ENCODE results near the gene PROCA1. TPM values are rescaled to one million over a fixed set of nuclear protein-coding genes. Genes with fewer than 3 reads are reported as not detected.

Gene PROCA1
- total and polyA plus RNA-seq, 12 donors = 0.61 to 8.8 (median 2.2) TPM; not detected in 1

- Histone ChIP-seq H3K9me3 (replicated peaks in 1 of 3) (no peaks in the 10 kb centered on the region), H3K4me3 (peak overlapping the region in 2 of 4 donors; percentile 82 to 91), H3K36me3 (replicated peaks in 1 of 2) (peaks cover 0 to 47% of the 10 kb centered on the region in 2 donors), H3K4me1 (replicated peaks in 1 of 2) (peaks cover 37 to 51% of the 10 kb centered on the region in 2 donors), H3K27me3 (no peaks in the 10 kb centered on the region), H3K27ac (peak overlapping the region; percentile 78 to 95 (median 92))
- DNase-seq = no peak
- no peak for TF ChIP-seq CTCF (IDR thresholded peaks at IDR 0.05)
- no peak for TF ChIP-seq POLR2A (IDR thresholded peaks at IDR 0.05)
- intact Hi-C loops (cut with DNase I) = no loop called here
- WGBS, 4 donors = 23 to 32% (median 31%) methylated on average over 15 to 18 of the region's 18 CpGs
These were observed 7.3 kb upstream of the PROCA1 start for GRCh38 chr17:28719021-28719433.

GRCh38 chr17:28718333-28719020 is 6.8 kb upstream of the PROCA1 start:
- TF ChIP-seq CTCF (IDR thresholded peaks at IDR 0.05) = no peak
- TF ChIP-seq POLR2A (IDR thresholded peaks at IDR 0.05) = no peak
- intact Hi-C loops (cut with DNase I) = no loop called here
- no peaks in the 10 kb centered on the region for H3K27me3 ChIP-seq
- H3K27ac ChIP-seq = peak overlapping the region; percentile 78 to 95 (median 92)
- 36 to 43% (median 38%) methylated on average over 18 of the region's 18 CpGs for WGBS, 4 donors
- H3K36me3 ChIP-seq (replicated peaks in 1 of 2) = peaks cover 0 to 47% of the 10 kb centered on the region in 2 donors
- DNase-seq = no peak
- peaks cover 37 to 51% of the 10 kb centered on the region in 2 donors for H3K4me1 ChIP-seq (replicated peaks in 1 of 2)
- H3K4me3 ChIP-seq = peak overlapping the region in 2 of 4 donors; percentile 58 to 91
- no peaks in the 10 kb centered on the region for H3K9me3 ChIP-seq (replicated peaks in 1 of 3)

GRCh38 chr17:28717578-28718332 is 6.1 kb upstream of the PROCA1 start, which contains the start of gene RAB34:
TSS of gene RAB34 (minus strand) at chr17:28717868. CDS start at chr17:28717266, 602 bp downstream.
- no peaks in the 10 kb centered on the region for H3K9me3 ChIP-seq (replicated peaks in 1 of 3)
- TF ChIP-seq POLR2A (IDR thresholded peaks at IDR 0.05) (peak in 1 of 2 donors; percentile 58), CTCF (IDR thresholded peaks at IDR 0.05) (peak in 1 of 6 experiments; percentile 16)
- no peaks in the 10 kb centered on the region for H3K27me3 ChIP-seq
- 2 to 14% (median 3%) methylated on average over 4 to 60 of the region's 60 CpGs for WGBS, 4 donors
- peak within 1 kb of the TSS; percentile 5 to 91 (median 44) for H3K4me3 ChIP-seq
- DNase-seq = peak; percentile 71 to 86 (median 83)
- H3K36me3 ChIP-seq (replicated peaks in 1 of 2) = peaks cover 0 to 41% of the 10 kb centered on the region in 2 donors
- peak within 1 kb of the TSS; percentile 78 to 95 (median 92) for H3K27ac ChIP-seq
- H3K4me1 ChIP-seq (replicated peaks in 1 of 2) = peaks cover 37 to 47% of the 10 kb centered on the region in 2 donors
- intact Hi-C loops (cut with DNase I) = no loop called here

All from adrenal gland (tissue), 12 donors.